Posterior vena cava (tissue), 2 donors: Measurements from ENCODE around the gene AP4E1. TPM values are rescaled to one million over a fixed set of nuclear protein-coding genes. Genes with fewer than 3 reads are reported as not detected.

Source experiments
- DNase-seq: peaks from one replicate; pipeline ENCODE4 v3.0.0-alpha.2; 2020; ENCODE audit warnings: low spot score
- intact Hi-C, 2 donors: fragments of 100-400 bp; cut with DNase I; formaldehyde crosslinking; loops; one replicate each; pipeline versions ENCODE4 v1.14.1 to v1.14.2; 2022 to 2023
- total RNA-seq, 2 donors: library from RNA; stranded (reverse); fragmentation: NEBNext Ultra II Directional; extraction: Animal tissue kit (Norgen Biotek cat#: 25700); gene quantifications; one replicate each; pipeline ENCODE4 v1.2.1, GENCODE V29; 2021
- donor health status: DM: yes; HTN: yes; CAD: no.
- donor health status: DM: yes; HTN: yes; CAD: no.

AP4E1 gene
- total RNA-seq, 2 donors from 2014 or later = 11.5 to 18.6 TPM

GRCh38 chr15:51048308-51048707 lies 139.8 kb downstream of the AP4E1 start:
- intact Hi-C loops = no loop called here
- no peak for DNase-seq

- intact Hi-C loops = no loop called here
- no peak for DNase-seq
Measured at GRCh38 chr15:51049081-51049480, 140.6 kb downstream of the AP4E1 start.

GRCh38 chr15:51051776-51052175 lies 143.3 kb downstream of the AP4E1 start:
- peak; percentile 87 for DNase-seq

GRCh38 chr15:51053571-51053970 lies 145.1 kb downstream of the AP4E1 start:
- DNase-seq = no peak
- intact Hi-C loops = no loop called here

More at GRCh38 chr15:51051776-51052175, 143.3 kb downstream of the AP4E1 start:
- intact Hi-C loops = no loop called here

GRCh38 chr15:51054535-51054934 lies 146.1 kb downstream of the AP4E1 start:
- no peak for DNase-seq
- intact Hi-C loops = no loop called here

Other genes with a start within 250 kb of the AP4E1 start
- 10 to 100 TPM; 37.1 to 47.8 TPM for gene TRPM7, start 221.9 kb upstream of the AP4E1 start, total RNA-seq
- gene SPPL2A, start 143.0 kb upstream of the AP4E1 start, total RNA-seq = 100 to 1,000 TPM in 1 of 2 donors, 10 to 100 TPM in 1; 98.9 to 108 TPM
- gene TNFAIP8L3, start 186.2 kb downstream of the AP4E1 start, total RNA-seq = 100 to 1,000 TPM in 1 of 2 donors, 10 to 100 TPM in 1; 57.0 to 151 TPM